ENCODE measurements around the gene PRCD.
"Not testable (repeated sequence)": the region's sequence is repeated elsewhere in the genome, so short reads cannot be mapped to it uniquely, and the experiment has no call there.

The PRCD gene

GRCh38 chr17:76528528-76529223 is 11.2 kb upstream of the PRCD start:
- DNase-seq, result no peak

DNA sequence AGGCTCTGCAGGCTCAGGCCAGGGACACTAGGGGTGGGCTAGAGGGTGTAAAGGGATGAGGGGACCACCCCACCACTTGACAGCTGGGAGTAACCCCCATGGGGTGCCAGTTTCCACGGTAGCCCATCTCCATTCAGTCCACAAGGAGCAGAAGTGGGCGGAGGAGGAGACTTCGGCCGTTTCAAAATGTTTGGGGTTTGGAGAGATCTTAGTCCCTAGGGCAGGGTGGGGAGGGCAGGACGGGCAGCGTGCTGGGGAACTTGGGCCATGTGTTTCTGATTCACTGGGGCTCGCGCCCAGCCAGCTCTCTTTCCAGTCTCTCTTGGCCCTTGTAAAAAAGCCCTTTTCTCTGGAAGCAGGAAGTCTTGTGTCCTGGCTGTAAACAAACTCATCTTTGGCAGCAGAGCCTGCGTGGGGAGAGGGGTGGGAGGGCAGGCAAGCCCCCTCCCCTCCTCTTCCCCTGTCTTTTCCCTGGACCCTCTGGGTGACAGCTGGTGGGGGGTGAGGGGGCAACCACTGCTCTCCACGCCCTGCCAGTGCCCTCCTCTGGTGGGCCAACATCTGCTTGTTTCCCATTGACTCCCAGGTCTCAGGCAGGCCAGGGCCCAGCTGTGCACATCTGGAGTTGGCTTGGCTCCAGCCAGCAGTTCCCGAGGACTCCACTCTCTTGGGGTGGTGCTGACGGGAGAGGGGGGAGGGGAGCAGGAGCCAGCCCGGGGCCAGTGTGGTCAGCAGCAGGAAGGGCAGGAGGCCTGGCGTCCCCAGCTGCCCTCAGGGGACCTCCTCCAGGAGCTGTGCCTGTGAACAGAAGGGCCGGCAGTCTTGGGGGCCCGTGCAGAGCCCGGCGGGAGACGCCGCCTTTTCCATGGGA is 10.4 kb upstream of the PRCD start:
- no peak for DNase-seq

- DNase-seq, result no peak
Observed at GRCh38 chr17:76530095-76530723, 9.6 kb upstream of the PRCD start.

- DNase-seq, result no peak
Observed at GRCh38 chr17:76530811-76531485, 8.9 kb upstream of the PRCD start.

- no peak for DNase-seq
Observed at GRCh38 chr17:76531486-76532038, 8.3 kb upstream of the PRCD start.

DNA sequence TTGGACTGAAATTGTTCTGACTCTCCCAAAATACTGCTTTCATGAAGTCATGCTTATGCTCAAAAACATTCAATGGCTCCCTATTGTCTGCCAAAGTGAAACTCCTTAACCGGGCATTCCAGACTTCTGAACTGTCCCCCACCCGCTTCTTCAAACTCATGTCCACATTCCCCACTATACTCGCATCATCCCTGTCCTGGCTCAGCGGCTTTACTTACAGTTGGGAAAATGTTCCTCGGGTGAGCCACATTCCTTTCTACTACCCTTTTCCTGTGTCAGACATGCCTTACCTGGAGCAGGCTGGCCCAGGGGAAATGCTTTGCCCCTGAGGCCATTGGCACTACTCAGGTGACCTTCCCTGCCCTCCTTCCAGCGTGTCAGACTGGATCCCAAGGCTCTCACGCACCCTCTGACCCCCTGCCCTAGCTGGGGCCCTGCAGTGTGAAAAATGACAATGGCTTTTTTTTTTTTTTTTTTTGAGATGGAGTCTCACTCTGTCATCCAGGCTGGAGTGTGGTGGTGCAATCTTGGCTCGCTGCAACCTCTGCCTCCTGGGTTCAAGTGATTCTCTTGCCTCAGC is 7.7 kb upstream of the PRCD start:
- DNase-seq, result no peak

- not testable (repeated sequence) for DNase-seq
Observed at GRCh38 chr17:76533640-76534359, 6.0 kb upstream of the PRCD start.

DNA sequence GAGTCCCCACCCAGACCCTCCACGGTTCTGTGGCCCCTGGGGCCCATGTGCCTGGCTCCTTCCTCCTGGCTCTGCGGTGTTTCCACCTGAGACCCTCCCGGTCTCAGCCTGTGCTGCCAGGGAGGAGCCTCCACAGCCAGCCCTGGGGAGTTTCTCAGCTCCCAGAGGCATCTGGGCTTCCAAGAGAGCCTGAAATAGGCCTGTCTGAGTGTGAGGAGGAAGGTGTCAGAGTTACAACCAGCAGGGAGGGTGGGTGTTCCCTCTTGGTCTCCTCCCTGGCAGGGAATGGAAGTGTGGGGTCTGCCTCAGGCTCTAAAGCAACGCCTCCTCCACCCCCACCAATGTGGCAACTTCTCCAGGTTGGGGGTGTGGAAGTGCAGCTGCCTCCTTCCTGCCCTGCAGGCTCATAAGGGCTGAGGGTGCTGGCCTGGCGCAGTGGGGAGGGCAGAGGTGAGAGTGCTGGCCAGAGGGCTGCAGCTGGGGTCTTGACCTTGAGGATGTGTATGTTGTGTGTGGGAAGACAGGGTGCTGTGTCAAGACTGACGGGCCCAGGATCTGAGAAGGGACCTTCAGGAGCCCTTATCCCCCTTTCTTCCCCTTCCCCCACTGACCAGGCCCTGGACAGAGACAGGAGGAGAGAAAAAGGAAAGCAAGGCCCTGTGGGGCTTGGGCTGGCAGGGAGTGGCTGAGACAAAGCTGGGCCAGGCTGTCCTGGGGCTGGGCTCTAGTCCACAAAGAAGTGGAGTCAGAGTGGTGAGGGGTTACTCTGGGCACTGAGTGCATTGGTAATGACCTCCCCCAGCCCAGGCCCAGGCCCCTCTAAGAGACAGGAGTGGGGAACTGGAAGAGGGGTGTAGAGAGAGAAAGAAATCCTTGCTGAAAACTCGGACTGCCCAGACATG is 4.8 kb upstream of the PRCD start:
- no peak for DNase-seq

DNA sequence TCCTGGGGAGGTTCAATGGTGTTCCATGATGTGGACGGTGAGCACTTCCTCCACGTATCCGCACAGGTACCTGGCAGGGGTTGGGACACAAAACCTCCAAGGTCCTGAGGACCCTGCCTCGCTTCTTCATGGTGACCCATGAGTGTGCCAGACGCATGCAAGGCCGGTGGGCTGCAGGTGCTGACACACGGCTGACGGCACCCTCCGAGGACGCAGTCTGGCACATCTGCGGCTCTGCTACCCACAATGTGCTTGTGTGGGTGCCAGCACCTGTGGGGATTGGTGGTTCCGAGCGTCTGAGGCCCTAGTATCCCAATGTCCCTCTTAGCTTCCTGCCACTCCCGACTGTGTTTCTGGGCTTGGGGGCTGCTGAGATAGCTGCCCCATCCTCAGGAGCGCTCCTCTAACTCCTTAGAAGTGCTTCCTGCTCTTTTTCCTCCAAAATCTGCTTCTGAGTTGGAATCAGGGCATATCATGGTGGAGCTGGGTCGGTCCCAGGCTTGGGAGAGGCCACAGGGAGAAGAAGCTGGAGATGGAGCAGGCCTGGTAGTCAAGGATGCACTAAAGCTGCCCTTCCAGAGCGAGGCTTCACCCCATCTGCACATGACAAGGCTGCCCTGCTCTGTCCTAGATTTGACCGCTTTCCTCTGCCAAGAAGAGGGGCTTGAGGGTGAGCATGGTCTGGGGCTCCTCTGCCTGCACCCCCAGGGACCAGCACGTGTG is 3.9 kb upstream of the PRCD start:
- DNase-seq, result no peak

GRCh38 chr17:76536511-76537287 is 3.1 kb upstream of the PRCD start:
- DNase-seq, result no peak

DNA sequence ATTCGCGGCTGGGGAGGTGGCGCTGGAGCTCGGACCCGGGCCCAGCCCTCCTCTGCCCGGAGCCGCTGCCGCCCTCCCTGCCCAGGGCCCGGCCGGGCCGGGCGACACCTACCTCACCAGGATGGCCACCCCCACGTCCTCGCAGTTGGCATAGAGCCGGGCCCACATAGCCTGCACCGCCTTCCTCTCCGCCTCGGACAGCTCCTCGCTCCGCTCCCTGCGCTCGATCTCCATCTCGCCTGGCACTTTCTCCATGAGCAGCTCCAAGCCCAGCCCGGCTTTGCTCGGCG is 2.6 kb upstream of the PRCD start:
- no peak for DNase-seq

DNA sequence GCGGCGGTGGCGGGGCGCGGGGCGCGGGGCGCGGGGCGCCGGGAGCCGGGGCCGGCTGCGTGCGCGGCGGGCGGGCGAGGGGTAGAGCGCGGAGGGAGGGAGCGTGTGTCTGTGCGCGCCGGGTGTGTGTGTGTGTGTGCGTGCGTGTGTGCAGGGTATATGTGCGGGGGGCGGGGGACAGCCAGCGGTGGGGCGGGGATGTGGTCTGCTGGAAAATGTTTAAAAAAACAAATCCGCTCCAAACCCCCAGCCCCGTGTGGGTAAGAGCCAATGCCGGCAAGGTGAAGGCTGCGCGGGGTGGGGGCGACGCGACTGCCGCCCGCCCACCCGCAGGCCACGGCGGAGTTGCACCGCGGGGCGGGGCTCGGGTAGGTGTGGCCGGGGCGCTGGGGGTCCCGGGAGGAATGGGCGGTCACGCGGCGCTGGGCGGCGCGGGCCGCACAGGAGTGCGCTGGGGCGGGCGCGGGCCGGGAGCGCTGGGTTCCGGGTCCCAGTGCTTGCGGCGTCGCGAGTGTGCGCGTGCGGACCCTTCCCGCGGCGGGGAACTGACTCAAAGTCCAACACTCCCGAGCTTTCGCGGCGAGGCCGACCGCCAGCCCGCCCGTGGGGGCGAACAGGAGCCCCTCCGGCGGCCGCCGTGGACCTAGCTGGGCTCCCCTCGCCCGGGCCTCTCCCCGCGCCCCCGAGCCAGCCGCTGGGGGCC is 2.1 kb upstream of the PRCD start, which contains the start of gene CYGB:
TSS of gene CYGB (minus strand) at position 132 of the 703 bp plus-strand sequence. CDS start 167 bp downstream, outside the sequence.
- DNase-seq, result no peak

- no peak for DNase-seq
Observed at GRCh38 chr17:76538281-76538931, 1.4 kb upstream of the PRCD start.

DNA sequence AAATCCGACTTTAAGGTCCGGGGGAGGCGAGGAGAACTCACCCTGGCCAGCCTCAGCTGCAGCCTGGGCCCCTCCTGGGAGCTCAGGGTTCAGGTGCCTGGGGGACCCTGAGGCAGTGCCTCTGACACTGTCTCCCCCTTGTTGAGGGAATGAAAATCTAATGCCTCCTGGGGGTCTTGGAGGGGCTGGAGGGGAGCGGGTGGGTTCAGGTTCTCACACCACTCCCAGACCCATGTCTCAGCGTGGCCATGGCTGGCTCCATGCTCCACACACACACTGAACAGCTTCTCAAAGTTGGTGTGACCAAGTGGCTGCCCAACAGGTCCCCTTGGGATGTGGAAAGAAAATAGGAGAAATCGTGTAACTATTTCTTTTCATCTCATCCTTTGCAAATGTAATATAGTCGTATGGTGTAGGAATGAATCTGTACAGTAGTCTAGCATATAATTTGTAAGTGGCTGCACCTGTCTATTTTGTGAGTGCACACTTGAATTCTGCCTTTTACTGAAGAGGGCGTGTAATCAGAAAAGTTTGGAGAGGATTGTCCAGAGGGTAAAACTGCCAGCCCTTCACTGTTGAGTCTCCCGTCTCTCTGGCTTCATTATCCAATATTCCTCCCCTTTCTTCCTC is 788 bp upstream of the PRCD start:
- DNase-seq, result no peak

DNA sequence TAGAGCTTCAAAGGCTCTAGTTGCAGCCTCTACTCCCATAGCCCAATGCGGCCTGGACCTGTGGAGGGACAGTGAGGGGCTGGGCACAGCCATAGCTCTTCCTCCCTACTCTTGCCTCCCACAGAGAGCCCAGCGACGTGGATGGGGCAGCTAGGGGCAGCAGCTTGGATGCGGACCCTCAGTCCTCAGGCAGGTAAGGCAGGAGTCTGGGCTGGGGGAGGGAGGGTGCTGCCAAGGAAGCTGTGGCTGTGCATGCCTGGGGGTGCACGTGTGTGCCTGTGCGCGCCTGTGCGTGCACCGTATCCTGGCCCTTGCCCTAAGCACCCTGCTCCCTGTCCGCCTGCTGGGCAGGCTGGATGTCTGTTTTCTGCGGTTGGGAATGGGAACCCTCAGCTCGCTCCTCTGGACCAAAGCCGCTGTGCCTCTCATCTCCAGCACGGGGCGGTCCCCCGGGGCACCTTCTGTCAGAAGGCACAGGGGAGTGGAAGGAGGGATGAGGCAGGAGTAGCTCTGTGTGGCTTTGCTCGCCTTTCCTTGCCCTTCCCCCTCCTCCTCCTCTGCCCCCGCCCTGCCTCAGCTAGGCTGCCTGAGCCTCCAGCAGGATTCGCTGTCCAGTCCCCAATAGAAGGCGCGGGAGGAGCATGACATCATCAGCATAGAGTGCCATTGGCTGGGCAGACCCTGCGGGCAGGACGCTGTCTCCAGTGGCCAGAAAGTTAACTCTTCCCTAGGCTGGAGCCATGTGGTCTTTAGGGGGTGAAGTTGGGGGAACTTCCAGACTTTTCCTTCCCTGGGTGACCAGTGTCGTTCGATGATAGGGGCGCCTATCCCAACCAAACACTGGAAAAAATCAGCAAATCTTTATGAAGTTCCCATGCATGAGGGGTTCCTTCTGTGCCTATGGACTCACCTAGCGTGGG is 797 bp downstream of the PRCD start:
- no peak for DNase-seq

DNA sequence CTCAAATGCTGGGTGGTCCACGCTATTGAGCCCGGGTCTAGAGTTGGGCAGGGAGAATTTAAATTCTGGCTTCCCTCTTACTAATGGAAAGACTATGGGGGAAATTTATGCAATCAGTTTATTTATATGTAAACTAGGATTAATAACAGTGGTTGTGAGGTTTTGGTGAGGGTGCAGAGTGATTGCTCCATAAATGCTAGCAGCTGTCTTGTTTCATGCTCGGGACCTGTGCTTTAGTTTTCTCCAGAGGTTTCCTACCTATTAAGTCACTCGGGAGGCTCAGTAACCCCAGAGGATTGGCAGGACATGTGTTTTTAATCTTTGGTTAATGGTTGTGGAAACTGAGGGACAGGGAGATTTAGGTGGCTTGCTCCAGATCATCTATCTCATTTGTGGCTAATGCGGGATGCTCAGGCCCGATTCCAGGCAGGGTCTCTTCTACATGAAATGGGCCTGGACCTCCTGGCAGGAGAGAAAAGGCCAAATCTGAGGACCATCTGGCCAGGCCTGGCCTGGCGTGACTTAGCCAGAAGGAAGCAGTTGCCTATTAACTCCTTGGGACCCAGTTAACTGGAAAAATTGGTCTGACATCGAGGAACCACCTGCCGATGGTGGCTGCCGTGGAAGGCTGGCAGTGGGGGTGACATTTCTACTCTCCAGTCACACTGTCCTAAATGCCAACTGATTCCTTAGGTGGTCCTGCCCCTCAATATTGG is 2.1 kb downstream of the PRCD start:
- DNase-seq, result no peak
